Pancreas (tissue), 10 donors: ENCODE data around the gene THRSP. TPM values are rescaled to one million over a fixed set of nuclear protein-coding genes. Genes with fewer than 3 reads are reported as not detected.

Experiments used
- ATAC-seq, 4 donors: fragments of 200-7000 bp; cut with Tn5 transposase; one replicate each; pipeline versions ENCODE4 v1.8.0 to v1.9.1; 2020; ENCODE audit warnings: mild to moderate bottlenecking in 4 of 4, moderate library complexity in 4 of 4
- DNase-seq, 6 donors: peaks; one replicate each; pipeline ENCODE4 v3.0.0-alpha.2; 2020
- FAIRE-seq: peaks from 2 replicates; lab custom pipeline; 2012; peaks lifted over from hg19 to GRCh38; lab: Jason Lieb, UNC
- H3K27ac ChIP-seq, 4 donors: fragments of 200-600 bp; sonication (generic); 1 replicate in 3 of 4; 2 replicates in 1 of 4; pipeline versions ENCODE4 v1.5.0 to v1.8.0; 2020
- H3K27me3 ChIP-seq, 4 donors: fragments of 200-600 bp; one replicate each; pipeline ENCODE4 v1.8.0; 2021
- H3K36me3 ChIP-seq, 3 donors: fragments of 200-600 bp; sonication (generic) in 1 of 3; one replicate each; pipeline versions ENCODE4 v1.5.0 to v1.8.0; 2020 to 2021
- H3K4me1 ChIP-seq, 3 donors: fragments of 200-600 bp; one replicate each; pipeline ENCODE4 v1.8.0; 2021
- H3K4me3 ChIP-seq, 4 donors: fragments of 200-600 bp; sonication (generic) in 2 of 4; one replicate each; pipeline versions ENCODE4 v1.5.0 to v1.8.0; 2020 to 2021
- H3K9me3 ChIP-seq, 4 donors: fragments of 200-600 bp; one replicate each; pipeline ENCODE4 v1.8.0; 2021
- CTCF ChIP-seq, 4 donors: fragments of 200-600 bp; sonication (generic) in 3 of 4; IDR thresholded peaks; one replicate each; pipeline versions ENCODE4 v1.5.0 to v1.8.0; 2021; ENCODE audit warnings: antibody characterized with exemption in 4 of 4
- WGBS, 2 donors: extraction: QIAGEN DNeasy Blood & Tissue Kit; methylation state at CpG; one replicate each; pipeline ENCODE4 v1.1.7; 2013; 5-methylcytosine and 5-hydroxymethylcytosine counted together
- intact Hi-C, 3 donors: fragments of 100-400 bp; cut with DNase I; formaldehyde crosslinking; loops; one replicate each; pipeline versions ENCODE4 v1.11.1 to v1.14.2; 2022
- polyA plus RNA-seq, 2 donors: library from polyadenylated mRNA; stranded (reverse); fragments of 200-250 nt; gene quantifications; one replicate each; pipeline ENCODE4 v1.2.3, GENCODE V29; 2013
- total RNA-seq, 6 donors: library from RNA; stranded (reverse); fragmentation: NEBNext Ultra II Directional in 4 of 6; extraction: Animal tissue kit (Norgen Biotek cat#: 25700) in 4 of 6; gene quantifications; one replicate each; pipeline versions ENCODE4 v1.2.1 to v1.2.4, GENCODE V29; 2021 to 2023
- donor health status: healthy with polysubstance abuse.
- donor health status: DM: no; HTN: no; CAD: no; lungs with moderate emphysema.
- donor health status: DM: no; HTN: no; CAD: no.
- donor health status: control.
- donor health status: control.
- donor health status: Bipolar disorder and iron deficiency.
- donor health status: DM: yes; HTN: yes; CAD: no.
- donor health status: DM: no; HTN: no; CAD: no.
- donor health status: DM: no; HTN: no; CAD: no.
- donor health status: DM: yes; HTN: yes; CAD: no.

The THRSP gene
- total and polyA plus RNA-seq, 8 donors = 0.63 to 9.2 (median 3.9) TPM; not detected in 4

- Histone ChIP-seq H3K4me3 (no peak overlapping the region), H3K27ac (no peak overlapping the region), H3K9me3 (no peaks in the 10 kb centered on the region), H3K27me3 (no peaks in the 10 kb centered on the region), H3K4me1 (no peaks in the 10 kb centered on the region), H3K36me3 (peaks cover 0 to 5% (median 0%) of the 10 kb centered on the region in 3 donors)
- ATAC-seq (no peak), FAIRE-seq (no peak), DNase-seq (no peak)
- 86 to 88% methylated on average over 2 of the region's 2 CpGs for WGBS, 2 donors
- TF ChIP-seq CTCF (IDR thresholded peaks at IDR 0.05) = no peak
- intact Hi-C loops = no loop called here
Measured at GRCh38 chr11:78111298-78111697, 47.6 kb downstream of the THRSP start.

- Histone ChIP-seq H3K4me3 (no peak overlapping the region), H3K36me3 (peaks cover 0 to 5% (median 0%) of the 10 kb centered on the region in 3 donors), H3K27me3 (no peaks in the 10 kb centered on the region), H3K27ac (no peak overlapping the region), H3K9me3 (no peaks in the 10 kb centered on the region), H3K4me1 (no peaks in the 10 kb centered on the region)
- 87 to 90% methylated on average over 6 of the region's 6 CpGs for WGBS, 2 donors
- no peak for TF ChIP-seq CTCF (IDR thresholded peaks at IDR 0.05)
- ATAC-seq (no peak), DNase-seq (no peak), FAIRE-seq (no peak)
- intact Hi-C loops = no loop called here
Measured at GRCh38 chr11:78112582-78113275, 49.1 kb downstream of the THRSP start.

Other genes starting within 250 kb of the THRSP start
- 10 to 100 TPM; 17.2 to 34.3 (median 24.3) TPM for gene RSF1, start 243.1 kb upstream of the THRSP start, total RNA-seq
- 1 to 10 TPM; 5.6 to 8.4 TPM for gene RSF1, start 243.1 kb upstream of the THRSP start, polyA plus RNA-seq
- 10 to 100 TPM in 5 of 6 donors, 1 to 10 TPM in 1; 9.0 to 17.8 (median 10.9) TPM for gene AAMDC, start 242.7 kb upstream of the THRSP start, total RNA-seq
- gene AAMDC, start 242.7 kb upstream of the THRSP start, polyA plus RNA-seq = 10 to 100 TPM; 26.0 to 43.6 TPM
- 10 to 100 TPM; 15.9 to 26.8 (median 17.9) TPM for gene INTS4, start 69.2 kb upstream of the THRSP start, total RNA-seq
- 10 to 100 TPM; 17.8 to 27.1 TPM for gene INTS4, start 69.2 kb upstream of the THRSP start, polyA plus RNA-seq
- gene KCTD14, start 40.6 kb upstream of the THRSP start, total RNA-seq = 10 to 100 TPM; 11.9 to 20.7 (median 13.9) TPM
- 1 to 10 TPM; 7.0 to 8.2 TPM for gene KCTD14, start 40.6 kb upstream of the THRSP start, polyA plus RNA-seq
- 10 to 100 TPM; 57.7 to 80.4 (median 73.6) TPM for gene NDUFC2, start 16.0 kb downstream of the THRSP start, total RNA-seq
- 100 to 1,000 TPM in 1 of 2 donors, 10 to 100 TPM in 1; 42.6 to 114 TPM for gene NDUFC2, start 16.0 kb downstream of the THRSP start, polyA plus RNA-seq
- gene ALG8, start 75.8 kb downstream of the THRSP start, total RNA-seq = 10 to 100 TPM; 10.8 to 18.4 (median 16.3) TPM
- 10 to 100 TPM; 26.5 to 29.0 TPM for gene ALG8, start 75.8 kb downstream of the THRSP start, polyA plus RNA-seq
- gene KCTD21, start 124.8 kb downstream of the THRSP start, total RNA-seq = 1 to 10 TPM; 2.2 to 4.8 (median 2.7) TPM
- gene KCTD21, start 124.8 kb downstream of the THRSP start, polyA plus RNA-seq = 1 to 10 TPM; 1.9 to 3.4 TPM
- gene USP35, start 125.1 kb downstream of the THRSP start, total RNA-seq = 1 to 10 TPM; 2.2 to 5.8 (median 4.1) TPM
- gene USP35, start 125.1 kb downstream of the THRSP start, polyA plus RNA-seq = 10 to 100 TPM in 1 of 2 donors, 1 to 10 TPM in 1; 5.8 to 13.0 TPM